GM12878 (cell line): ENCODE measurements around the gene RCN1. TPM values are rescaled to one million over a fixed set of nuclear protein-coding genes. Genes with fewer than 3 reads are reported as not detected.

Source experiments
- ATAC-seq: fragments of 200-7000 bp; cut with Tn5 transposase; 3 replicates; pipeline ENCODE4 v1.9.1; 2020; ENCODE audit warnings: mild to moderate bottlenecking, moderate library complexity
- BruUV-seq: library from RNA; stranded (reverse); fragments of 400-500 nt; replicated peaks from 2 replicates; lab custom pipeline; 2021; lab: Mats Ljungman, UMichigan
- CTCF ChIA-PET: fragments of 300-600 bp; sonication (Branson Sonifier 250); formaldehyde crosslinking; extraction: SDS; loops from one replicate; lab custom pipeline; 2021; ENCODE audit warnings: inconsistent platforms; lab: Yijun Ruan, JAX
- POLR2A ChIA-PET: fragments of 350-600 bp; formaldehyde crosslinking; extraction: SDS; loops from one replicate; lab custom pipeline; 2021; ENCODE audit warnings: inconsistent platforms; lab: Charles Lee
- RAD21 ChIA-PET: fragments of 300-600 bp; sonication (Branson Sonifier 250); formaldehyde crosslinking; loops from one replicate; lab custom pipeline; 2023; ENCODE audit warnings: antibody characterized with exemption; ENCODE audit not compliant: unreplicated experiment; lab: Charles Lee
- SMC1A ChIA-PET: fragments of 300-600 bp; sonication (Branson Sonifier 250); formaldehyde crosslinking; loops from one replicate; lab custom pipeline; 2023; ENCODE audit not compliant: unreplicated experiment, uncharacterized antibody; lab: Charles Lee
- DNase-seq: peaks from one replicate; pipeline ENCODE4 v3.0.0-alpha.2; 2011; ENCODE audit warnings: low read depth, low spot score
- FAIRE-seq: peaks from 3 replicates; lab custom pipeline; 2011; peaks lifted over from hg19 to GRCh38; lab: Jason Lieb, UNC
- H2AFZ ChIP-seq: 2 replicates; pipeline ENCODE4 v1.6.0; 2011; ENCODE audit warnings: low read depth, low read length, control low read depth; ENCODE audit not compliant: control insufficient read depth
- H3K27ac ChIP-seq: 2 replicates; pipeline ENCODE4 v1.5.1; 2011; ENCODE audit warnings: control low read depth; ENCODE audit not compliant: control insufficient read depth, insufficient read depth
- H3K27me3 ChIP-seq, 2 experiments: replicated peaks in 1 of 2; 2 replicates each; pipeline versions ENCODE4 v1.6.0 to v1.6.1; 2011; ENCODE audit warnings: low read length in 1 of 2; ENCODE audit not compliant: control insufficient read depth in 2 of 2, insufficient read depth in 2 of 2
- H3K36me3 ChIP-seq, 2 experiments: 2 replicates each; pipeline ENCODE4 v1.5.1; 2011; ENCODE audit warnings: low read length in 1 of 2; ENCODE audit not compliant: control insufficient read depth in 2 of 2, insufficient read depth in 2 of 2
- H3K4me1 ChIP-seq: 2 replicates; pipeline ENCODE4 v1.6.1; 2011; ENCODE audit warnings: mild to moderate bottlenecking, low read length, moderate library complexity, mixed read lengths; ENCODE audit not compliant: control insufficient read depth, insufficient read depth
- H3K4me2 ChIP-seq: 2 replicates; pipeline ENCODE4 v1.6.0; 2011; ENCODE audit warnings: control low read depth; ENCODE audit not compliant: control insufficient read depth, insufficient read depth
- H3K4me3 ChIP-seq: fragments of 200-600 bp; sonication (generic); 2 replicates; pipeline ENCODE4 v1.5.1; 2016
- H3K79me2 ChIP-seq: 2 replicates; pipeline ENCODE4 v1.6.0; 2011; ENCODE audit warnings: low read length; ENCODE audit not compliant: control insufficient read depth, insufficient read depth
- H3K9ac ChIP-seq: 2 replicates; pipeline ENCODE4 v1.8.0; 2011; ENCODE audit warnings: low read length, control low read depth, mixed read lengths; ENCODE audit not compliant: control insufficient read depth, insufficient read depth
- H3K9me3 ChIP-seq: replicated peaks from 3 replicates; pipeline ENCODE4 v1.5.1; 2011; ENCODE audit warnings: mild to moderate bottlenecking, low read length; ENCODE audit not compliant: control insufficient read depth, insufficient read depth
- H4K20me1 ChIP-seq: 2 replicates; pipeline ENCODE4 v1.6.0; 2011; ENCODE audit not compliant: control insufficient read depth, insufficient read depth
- BMI1 ChIP-seq: fragments of 450-650 bp; IDR thresholded peaks from 2 replicates; pipeline ENCODE4 v1.6.1; 2016; ENCODE audit warnings: mild to moderate bottlenecking, moderate library complexity, borderline replicate concordance
- CREB1 ChIP-seq: IDR thresholded peaks from 2 replicates; pipeline ENCODE4 v1.6.1; 2012; ENCODE audit warnings: low read depth, mild to moderate bottlenecking, inconsistent platforms
- DPF2 ChIP-seq: fragments of 450-650 bp; IDR thresholded peaks from 2 replicates; pipeline ENCODE4 v1.6.1; 2017; ENCODE audit warnings: mild to moderate bottlenecking
- ESRRA ChIP-seq: IDR thresholded peaks from 2 replicates; pipeline ENCODE4 v1.6.1; 2012; ENCODE audit warnings: mild to moderate bottlenecking, low read length, improper control_type of control experiment
- NR2C1 ChIP-seq: fragments of 450-650 bp; IDR thresholded peaks from 2 replicates; pipeline ENCODE4 v1.6.1; 2017; ENCODE audit warnings: antibody characterized with exemption, mild to moderate bottlenecking, moderate library complexity
- PAX8 ChIP-seq: fragments of 450-650 bp; IDR thresholded peaks from 2 replicates; pipeline ENCODE4 v1.6.1; 2017; ENCODE audit warnings: mild to moderate bottlenecking, moderate library complexity
- POU2F2 ChIP-seq: IDR thresholded peaks from 3 replicates; pipeline ENCODE4 v1.6.1; 2011; ENCODE audit warnings: low read depth, mild to moderate bottlenecking, low read length, borderline replicate concordance
- SMARCA5 ChIP-seq: fragments of 450-650 bp; IDR thresholded peaks from 2 replicates; pipeline ENCODE4 v1.6.1; 2017; ENCODE audit warnings: mild to moderate bottlenecking
- SP1 ChIP-seq: IDR thresholded peaks from one replicate; pipeline ENCODE4 v1.6.1; 2011; ENCODE audit warnings: low read depth, low read length
- TCF7 ChIP-seq: IDR thresholded peaks from 2 replicates; pipeline ENCODE4 v1.6.1; 2014; ENCODE audit warnings: antibody characterized with exemption, borderline replicate concordance
- WGBS: methylation state at CpG from one replicate; pipeline ENCODE4 v1.1.6; 2016; ENCODE audit warnings: low lambda C conversion rate; ENCODE audit not compliant: insufficient replicate concordance, insufficient coverage; ENCODE audit errors: missing lambda C conversion rate; 5-methylcytosine and 5-hydroxymethylcytosine counted together
- in situ Hi-C: fragments of 300-500 bp; cut with MboI; formaldehyde crosslinking; loops from 9 replicates; pipeline ENCODE4 v1.14.3; 2018; ENCODE audit warnings: mixed read lengths
- intact Hi-C: fragments of 100-400 bp; cut with micrococcal nuclease; formaldehyde crosslinking; loops from one replicate; pipeline ENCODE4 v1.14.2; 2022; ENCODE audit not compliant: unreplicated experiment
- polyA plus RNA-seq, 11 experiments: library from polyadenylated mRNA; depleted of rRNA in 4 of 11; unstranded in 6 of 11; stranded (reverse) in 5 of 11; fragments of >200 nt; fragmentation: Nextera tagmentation in 4 of 11; fragmentation: Illumina TruSeq in 1 of 11; extraction: Ambion mirVana in 4 of 11; extraction: Trizol in 1 of 11; gene quantifications; 1 replicate in 1 of 11; 2 replicates in 10 of 11; pipeline versions ENCODE4 v1.2.1 to v1.2.3, GENCODE V29; 2011 to 2016; ENCODE audit warnings: inconsistent platforms in 2 of 11, missing spikeins in 2 of 11, low read depth in 1 of 11
- total RNA-seq, 4 experiments: library from RNA; depleted of rRNA in 3 of 4; stranded (reverse); fragments of >200 nt in 3 of 4; fragmentation: Illumina TruSeq in 1 of 4; extraction: Trizol in 1 of 4; gene quantifications; 2 replicates each; pipeline versions ENCODE4 v1.2.1 to v1.2.3, GENCODE V29; 2013 to 2021
- TF ChIP-seq, protein P1 (sequence below): IDR thresholded peaks from 2 replicates; pipeline ENCODE4 v1.6.1; 2011; ENCODE audit warnings: borderline replicate concordance, low read depth, mild to moderate bottlenecking, moderate library complexity, mixed read lengths, low read length; ENCODE audit not compliant: insufficient read depth; ENCODE audit errors: extremely low read length
- TF ChIP-seq, protein P2 (sequence below): fragments of 450-650 bp; IDR thresholded peaks from 2 replicates; pipeline ENCODE4 v1.6.1; 2017; ENCODE audit warnings: borderline replicate concordance
- TF ChIP-seq, protein P3 (sequence below): fragments of 450-650 bp; formaldehyde crosslinking; IDR thresholded peaks from 2 replicates; pipeline ENCODE4 v1.4.0; 2022; ENCODE audit warnings: mild to moderate bottlenecking, moderate library complexity
- TF ChIP-seq, protein P4 (sequence below): fragments of 450-650 bp; IDR thresholded peaks from 2 replicates; pipeline ENCODE4 v1.6.1; 2016; ENCODE audit warnings: mild to moderate bottlenecking
- TF ChIP-seq, protein P5 (sequence below): IDR thresholded peaks from 2 replicates; pipeline ENCODE4 v1.6.1; 2011; ENCODE audit warnings: low read depth, mild to moderate bottlenecking, low read length, moderate library complexity, borderline replicate concordance; ENCODE audit errors: extremely low read depth

Gene RCN1
- total and polyA plus RNA-seq, 10 of the 15 experiments (the other 5 are each of a cell fraction or from before 2014, with no cell fraction given) = 17.6 to 76.7 (median 56.4) TPM

DNA sequence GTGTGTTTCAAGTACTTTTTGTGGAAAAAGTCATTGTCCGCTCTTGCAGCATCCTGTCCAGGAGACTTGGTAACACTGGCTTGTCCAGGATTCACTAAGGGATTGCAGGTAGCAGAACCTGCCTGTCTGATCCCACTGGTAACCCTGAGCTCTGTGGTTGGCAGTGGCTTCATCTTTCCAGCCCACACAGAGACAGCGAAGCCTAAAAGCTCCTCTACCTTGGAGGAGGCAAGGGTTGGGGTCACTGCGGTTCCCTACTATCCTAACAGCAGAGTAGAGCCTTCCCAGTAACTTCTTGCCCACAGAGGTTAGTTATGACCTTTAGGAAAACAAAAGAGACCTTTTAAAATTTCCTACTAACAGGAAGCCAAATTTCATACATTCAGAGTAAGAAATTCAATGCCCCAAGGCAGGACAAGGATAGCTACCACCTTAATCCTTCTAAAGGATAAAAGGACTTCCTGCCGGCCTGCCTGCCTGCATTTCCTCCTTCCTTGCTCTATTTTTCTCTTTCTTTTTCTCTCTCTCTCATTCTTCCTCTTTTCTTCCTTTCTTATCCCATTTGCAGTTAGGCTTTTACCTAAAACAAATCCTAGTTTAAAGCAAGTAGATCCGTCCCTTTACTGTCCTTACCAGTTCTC lies 8.4 kb upstream of the RCN1 start:
- Histone ChIP-seq H3K9ac (no peak overlapping the region), H2AFZ (no peak overlapping the region), H3K79me2 (no peaks in the 10 kb centered on the region), H3K36me3 (no peaks in the 10 kb centered on the region), H3K4me1 (0 out of 2 replicates have a peak, but pooled peaks cover 2% of the 10 kb centered on the region), H3K27ac (no peak overlapping the region), H3K27me3 (no peaks in the 10 kb centered on the region), H3K4me3 (no peak overlapping the region), H3K4me2 (no peak overlapping the region), H4K20me1 (no peaks in the 10 kb centered on the region), H3K9me3 (peaks cover 6% of the 10 kb centered on the region)
- no peak for DNase-seq
- ChIA-PET SMC1A (interaction anchor here (0.6 to 1.0 kb wide), 3 partner anchors 15 to 335 kb away, joined by 3 read pairs; no protein-coding TSS in a partner anchor), POLR2A (no interaction called here), RAD21 (no interaction called here), CTCF (interaction anchor here (0.6 to 1.6 kb wide), 5 partner anchors 10 to 1050 kb away, joined by 3 to 4 read pairs (median 3); no protein-coding TSS in a partner anchor)
- in situ Hi-C loops (loop anchor here (25.0 kb wide), 1 partner anchor 1745 kb away; no protein-coding TSS in a partner anchor), intact Hi-C loops (no loop called here)
- FAIRE-seq = no peak
- 63% methylated on average over 5 of the region's 5 CpGs for WGBS
- no peak for ATAC-seq
- no TSS peak for BruUV-seq
- TF ChIP-seq ESRRA (no peak), SMARCA5 (no peak), BMI1 (no peak), NR2C1 (no peak), PAX8 (no peak), SP1 (no peak), POU2F2 (no peak), TCF7 (no peak), DPF2 (no peak), CREB1 (no peak)
- TF ChIP-seq, protein P1, sequence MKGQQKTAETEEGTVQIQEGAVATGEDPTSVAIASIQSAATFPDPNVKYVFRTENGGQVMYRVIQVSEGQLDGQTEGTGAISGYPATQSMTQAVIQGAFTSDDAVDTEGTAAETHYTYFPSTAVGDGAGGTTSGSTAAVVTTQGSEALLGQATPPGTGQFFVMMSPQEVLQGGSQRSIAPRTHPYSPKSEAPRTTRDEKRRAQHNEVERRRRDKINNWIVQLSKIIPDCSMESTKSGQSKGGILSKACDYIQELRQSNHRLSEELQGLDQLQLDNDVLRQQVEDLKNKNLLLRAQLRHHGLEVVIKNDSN = no peak
- TF ChIP-seq, protein P2, sequence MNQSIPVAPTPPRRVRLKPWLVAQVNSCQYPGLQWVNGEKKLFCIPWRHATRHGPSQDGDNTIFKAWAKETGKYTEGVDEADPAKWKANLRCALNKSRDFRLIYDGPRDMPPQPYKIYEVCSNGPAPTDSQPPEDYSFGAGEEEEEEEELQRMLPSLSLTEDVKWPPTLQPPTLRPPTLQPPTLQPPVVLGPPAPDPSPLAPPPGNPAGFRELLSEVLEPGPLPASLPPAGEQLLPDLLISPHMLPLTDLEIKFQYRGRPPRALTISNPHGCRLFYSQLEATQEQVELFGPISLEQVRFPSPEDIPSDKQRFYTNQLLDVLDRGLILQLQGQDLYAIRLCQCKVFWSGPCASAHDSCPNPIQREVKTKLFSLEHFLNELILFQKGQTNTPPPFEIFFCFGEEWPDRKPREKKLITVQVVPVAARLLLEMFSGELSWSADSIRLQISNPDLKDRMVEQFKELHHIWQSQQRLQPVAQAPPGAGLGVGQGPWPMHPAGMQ = no peak
- TF ChIP-seq, protein P3, sequence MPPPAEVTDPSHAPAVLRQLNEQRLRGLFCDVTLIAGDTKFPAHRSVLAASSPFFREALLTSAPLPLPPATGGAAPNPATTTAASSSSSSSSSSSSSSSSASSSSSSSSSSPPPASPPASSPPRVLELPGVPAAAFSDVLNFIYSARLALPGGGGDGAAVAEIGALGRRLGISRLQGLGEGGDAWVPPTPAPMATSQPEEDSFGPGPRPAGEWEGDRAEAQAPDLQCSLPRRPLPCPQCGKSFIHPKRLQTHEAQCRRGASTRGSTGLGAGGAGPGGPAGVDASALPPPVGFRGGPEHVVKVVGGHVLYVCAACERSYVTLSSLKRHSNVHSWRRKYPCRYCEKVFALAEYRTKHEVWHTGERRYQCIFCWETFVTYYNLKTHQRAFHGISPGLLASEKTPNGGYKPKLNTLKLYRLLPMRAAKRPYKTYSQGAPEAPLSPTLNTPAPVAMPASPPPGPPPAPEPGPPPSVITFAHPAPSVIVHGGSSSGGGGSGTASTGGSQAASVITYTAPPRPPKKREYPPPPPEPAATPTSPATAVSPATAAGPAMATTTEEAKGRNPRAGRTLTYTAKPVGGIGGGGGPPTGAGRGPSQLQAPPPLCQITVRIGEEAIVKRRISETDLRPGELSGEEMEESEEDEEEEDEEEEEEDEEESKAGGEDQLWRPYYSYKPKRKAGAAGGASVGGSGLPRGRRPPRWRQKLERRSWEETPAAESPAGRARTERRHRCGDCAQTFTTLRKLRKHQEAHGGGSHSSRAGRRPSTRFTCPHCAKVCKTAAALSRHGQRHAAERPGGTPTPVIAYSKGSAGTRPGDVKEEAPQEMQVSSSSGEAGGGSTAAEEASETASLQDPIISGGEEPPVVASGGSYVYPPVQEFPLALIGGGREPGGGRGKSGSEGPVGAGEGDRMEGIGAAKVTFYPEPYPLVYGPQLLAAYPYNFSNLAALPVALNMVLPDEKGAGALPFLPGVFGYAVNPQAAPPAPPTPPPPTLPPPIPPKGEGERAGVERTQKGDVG (CRISPR knock-in tag) = no peak
- TF ChIP-seq, protein P4, sequence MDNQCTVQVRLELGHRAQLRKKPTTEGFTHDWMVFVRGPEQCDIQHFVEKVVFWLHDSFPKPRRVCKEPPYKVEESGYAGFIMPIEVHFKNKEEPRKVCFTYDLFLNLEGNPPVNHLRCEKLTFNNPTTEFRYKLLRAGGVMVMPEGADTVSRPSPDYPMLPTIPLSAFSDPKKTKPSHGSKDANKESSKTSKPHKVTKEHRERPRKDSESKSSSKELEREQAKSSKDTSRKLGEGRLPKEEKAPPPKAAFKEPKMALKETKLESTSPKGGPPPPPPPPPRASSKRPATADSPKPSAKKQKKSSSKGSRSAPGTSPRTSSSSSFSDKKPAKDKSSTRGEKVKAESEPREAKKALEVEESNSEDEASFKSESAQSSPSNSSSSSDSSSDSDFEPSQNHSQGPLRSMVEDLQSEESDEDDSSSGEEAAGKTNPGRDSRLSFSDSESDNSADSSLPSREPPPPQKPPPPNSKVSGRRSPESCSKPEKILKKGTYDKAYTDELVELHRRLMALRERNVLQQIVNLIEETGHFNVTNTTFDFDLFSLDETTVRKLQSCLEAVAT = no peak
- TF ChIP-seq, protein P5, sequence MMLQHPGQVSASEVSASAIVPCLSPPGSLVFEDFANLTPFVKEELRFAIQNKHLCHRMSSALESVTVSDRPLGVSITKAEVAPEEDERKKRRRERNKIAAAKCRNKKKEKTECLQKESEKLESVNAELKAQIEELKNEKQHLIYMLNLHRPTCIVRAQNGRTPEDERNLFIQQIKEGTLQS = no peak
